Stimulated activated naive CD4-positive, alpha-beta T cell treated with Interleukin-2 at 50 U/mL for 16 hours (primary cell): ENCODE data around the gene NBPF8.
"Not testable (repeated sequence)": the region's sequence is repeated elsewhere in the genome, so short reads cannot be mapped to it uniquely, and the experiment has no call there.

Source experiments
- DNase-seq: peaks from one replicate; lab custom pipeline; 2025; lab: John Stamatoyannopoulos, UW

The NBPF8 gene, protein sequence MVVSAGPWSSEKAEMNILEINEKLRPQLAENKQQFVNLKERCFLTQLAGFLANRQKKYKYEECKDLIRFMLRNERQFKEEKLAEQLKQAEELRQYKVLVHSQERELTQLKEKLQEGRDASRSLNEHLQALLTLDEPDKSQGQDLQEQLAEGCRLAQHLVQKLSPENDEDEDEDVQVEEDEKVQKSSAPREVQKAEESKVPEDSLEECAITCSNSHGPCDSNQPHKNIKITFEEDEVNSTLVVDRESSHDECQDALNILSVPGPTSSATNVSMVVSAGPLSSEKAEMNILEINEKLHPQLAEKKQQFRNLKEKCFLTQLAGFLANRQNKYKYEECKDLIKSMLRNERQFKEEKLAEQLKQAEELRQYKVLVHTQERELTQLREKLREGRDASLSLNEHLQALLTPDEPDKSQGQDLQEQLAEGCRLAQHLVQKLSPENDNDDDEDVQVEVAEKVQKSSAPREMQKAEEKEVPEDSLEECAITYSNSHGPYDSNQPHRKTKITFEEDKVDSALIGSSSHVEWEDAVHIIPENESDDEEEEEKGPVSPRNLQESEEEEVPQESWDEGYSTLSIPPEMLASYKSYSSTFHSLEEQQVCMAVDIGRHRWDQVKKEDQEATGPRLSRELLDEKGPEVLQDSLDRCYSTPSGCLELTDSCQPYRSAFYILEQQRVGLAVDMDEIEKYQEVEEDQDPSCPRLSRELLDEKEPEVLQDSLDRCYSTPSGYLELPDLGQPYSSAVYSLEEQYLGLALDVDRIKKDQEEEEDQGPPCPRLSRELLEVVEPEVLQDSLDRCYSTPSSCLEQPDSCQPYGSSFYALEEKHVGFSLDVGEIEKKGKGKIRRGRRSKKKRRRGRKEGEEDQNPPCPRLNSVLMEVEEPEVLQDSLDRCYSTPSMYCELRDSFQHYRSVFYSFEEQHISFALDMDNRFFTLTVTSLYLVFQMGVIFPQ

DNA sequence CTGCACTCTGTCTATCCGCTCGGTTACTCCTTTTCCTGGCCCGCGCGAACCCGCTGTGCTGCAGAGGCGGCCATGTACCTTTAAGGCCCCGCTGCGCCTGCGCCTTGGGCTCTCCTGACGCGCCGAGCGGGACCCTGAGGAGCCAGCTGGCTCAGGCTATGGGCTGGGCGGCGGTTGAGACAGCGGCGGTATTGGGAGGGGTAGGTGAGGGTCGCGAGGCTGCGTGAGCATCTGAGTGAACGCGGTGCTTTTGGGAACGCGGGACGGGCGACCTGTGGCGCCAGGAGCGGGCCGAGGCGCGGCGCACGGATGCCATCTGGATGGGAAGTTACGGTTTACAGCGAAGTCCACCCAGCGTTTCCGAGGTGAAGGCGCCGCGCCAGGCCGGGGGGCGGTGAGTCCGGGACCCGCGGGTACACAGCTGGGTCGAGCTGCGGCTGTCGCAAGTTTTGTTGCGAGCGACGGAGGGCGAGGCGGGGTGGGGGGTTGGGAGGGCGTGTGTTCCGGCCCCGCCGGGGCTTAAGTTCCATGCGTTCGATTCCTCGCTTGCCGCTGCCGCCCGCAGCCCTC is at the start of gene NBPF8:
NBPF8 (plus strand) TSS at position 125 of the 570 bp plus-strand sequence. CDS start 21,488 bp downstream, outside the sequence.
- peak; percentile 59 for DNase-seq

DNA sequence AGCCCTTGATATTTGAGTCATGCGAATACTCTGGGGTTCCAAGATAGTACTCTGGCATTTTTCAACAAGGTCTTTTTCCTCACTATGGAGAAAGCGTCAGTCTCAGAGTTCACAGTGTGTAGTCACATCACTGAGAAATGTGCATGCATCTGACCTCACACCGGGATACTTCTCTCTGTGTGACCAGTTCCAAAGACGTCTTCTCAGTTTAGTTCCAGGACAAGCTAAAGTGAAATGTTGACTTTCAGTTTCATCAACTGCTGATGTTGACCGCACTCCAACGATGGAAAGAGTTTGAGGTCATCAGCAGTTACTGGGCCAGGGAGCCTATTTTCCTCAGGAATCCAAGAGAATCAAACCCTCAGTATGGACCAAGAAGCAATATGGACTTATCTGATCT is 47.1 kb upstream of the NBPF8 start:
- not testable (repeated sequence) for DNase-seq

- DNase-seq, result not testable (repeated sequence)
These were observed 28.2 kb upstream of the NBPF8 start for GRCh38 chr1:120386651-120387050.

DNA sequence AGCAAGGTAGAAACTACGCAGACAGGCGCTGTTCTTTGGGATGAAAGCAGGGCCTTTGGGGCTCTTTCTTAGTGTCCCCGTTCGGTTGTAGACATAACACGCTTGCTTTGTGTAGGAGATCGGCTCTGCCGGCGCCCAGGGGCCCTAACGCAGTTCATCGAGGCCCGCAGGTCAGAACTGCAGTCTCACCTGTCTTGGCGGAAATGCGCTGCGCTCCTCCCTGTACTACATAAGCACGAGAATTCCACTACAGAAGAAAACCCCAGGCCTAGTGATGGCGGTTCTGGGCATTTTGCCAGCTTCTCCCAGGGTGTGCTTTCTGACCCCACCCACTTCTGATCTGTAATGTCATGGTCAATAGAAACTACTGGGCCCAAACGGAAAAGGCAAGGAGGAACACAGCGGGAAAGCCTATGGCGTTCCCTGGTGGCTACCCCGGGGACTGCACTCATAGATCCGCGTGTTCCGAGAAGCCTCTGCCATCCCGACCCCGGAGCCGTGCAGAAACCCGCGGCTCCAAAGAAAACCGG is 26.2 kb upstream of the NBPF8 start:
- not testable (repeated sequence) for DNase-seq

DNA sequence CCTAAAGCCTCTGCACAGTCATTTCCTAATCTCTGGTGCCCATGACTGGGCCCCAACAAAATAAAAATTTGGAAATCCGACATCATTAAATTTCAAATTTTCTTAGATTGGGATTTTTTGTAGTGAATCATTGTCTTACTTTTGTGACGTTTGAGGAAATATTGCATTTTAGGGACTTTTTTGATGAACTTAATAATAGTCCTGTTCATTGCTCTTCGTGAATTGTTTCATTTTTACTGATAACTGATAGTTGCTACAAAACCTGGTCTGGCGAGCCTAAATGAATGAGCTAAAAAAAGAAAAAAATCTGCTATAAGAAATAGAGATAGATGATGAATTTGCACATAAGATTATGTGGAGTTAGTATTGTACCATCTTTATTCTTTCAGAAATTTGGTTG is 23.5 kb upstream of the NBPF8 start:
- DNase-seq, result not testable (repeated sequence)

DNA sequence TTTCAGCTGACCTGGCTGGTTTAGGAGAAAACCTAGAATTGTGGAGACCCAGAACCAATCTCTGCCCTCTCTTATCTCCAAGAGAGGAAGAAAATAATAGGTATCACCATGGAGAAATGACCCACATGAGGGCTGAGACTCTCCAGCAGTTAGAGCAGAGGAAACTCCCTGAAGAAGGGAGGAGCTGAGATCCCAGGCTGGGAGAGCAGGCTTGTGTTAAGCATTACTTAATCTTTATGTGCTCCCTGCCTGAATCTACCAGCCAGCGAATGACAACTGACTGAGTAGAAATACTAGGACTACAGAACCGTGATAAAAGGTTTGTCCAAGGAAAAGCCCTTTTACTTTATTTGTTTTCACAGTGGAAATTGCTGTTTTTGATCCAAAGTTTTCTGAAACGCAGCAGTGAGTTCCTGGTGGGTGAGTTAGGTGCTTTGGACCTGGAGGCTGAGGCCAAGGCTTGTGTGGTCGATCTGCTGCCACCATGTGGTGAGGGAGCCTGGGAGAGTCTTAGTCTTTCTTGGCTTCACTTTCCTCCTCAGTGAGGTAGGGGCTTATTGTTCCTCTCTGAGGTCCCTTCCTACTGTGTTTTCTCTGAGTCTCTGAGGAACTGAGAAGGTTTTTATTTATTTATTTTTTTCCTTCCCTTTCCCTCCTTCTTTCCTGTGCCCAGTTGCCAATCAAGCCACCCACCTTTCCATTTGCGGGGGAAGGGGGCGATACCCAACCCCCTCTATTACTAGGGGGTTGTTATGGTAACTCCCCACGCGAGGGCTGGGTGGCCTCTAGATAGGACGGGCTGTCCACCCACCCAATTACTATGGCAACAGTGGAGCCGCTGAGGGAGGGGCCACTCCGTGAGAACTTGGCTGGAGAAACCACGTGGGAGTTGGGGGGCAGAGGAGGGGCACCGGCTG is 21.3 kb upstream of the NBPF8 start:
- DNase-seq, result not testable (repeated sequence)

DNA sequence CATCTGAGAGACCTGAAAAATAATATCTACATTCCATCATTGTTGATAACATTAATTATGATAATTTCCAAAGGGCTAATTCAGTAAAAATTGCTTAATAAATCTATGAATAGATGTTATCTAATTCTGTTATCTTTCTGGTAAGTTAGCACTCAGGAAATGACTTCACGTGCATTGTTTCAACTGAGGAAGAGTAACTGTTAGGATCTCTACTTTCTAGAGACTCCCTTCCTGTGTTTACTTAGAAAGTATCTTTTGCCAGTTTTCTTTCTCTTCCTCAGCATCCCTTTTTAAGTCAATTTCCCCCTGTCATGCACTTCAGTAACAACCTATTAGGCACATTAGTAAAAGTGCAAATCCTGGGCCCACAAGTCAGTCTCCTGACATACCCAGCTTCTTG is 9.5 kb upstream of the NBPF8 start:
- not testable (repeated sequence) for DNase-seq

DNA sequence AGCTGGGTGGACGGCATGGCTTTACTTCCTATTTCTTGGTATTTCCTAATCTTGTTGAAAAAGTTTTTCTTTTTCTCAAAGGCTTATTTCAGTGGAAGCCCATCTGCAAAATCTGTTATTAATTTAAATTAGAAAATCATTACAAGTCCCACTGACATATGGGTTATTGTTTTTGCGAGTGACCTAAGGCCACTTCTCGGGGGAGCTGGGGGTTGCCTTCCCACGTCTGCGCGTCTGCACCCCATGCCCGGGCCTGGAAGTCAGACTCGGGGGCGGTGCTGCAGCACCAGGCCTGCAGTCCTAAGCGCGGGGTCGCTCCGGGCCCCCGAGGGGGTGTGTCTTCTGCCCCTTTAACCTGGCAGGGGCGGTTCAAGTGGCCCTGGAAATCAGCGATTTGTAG is 384 bp upstream of the NBPF8 start:
- not testable (repeated sequence) for DNase-seq

DNA sequence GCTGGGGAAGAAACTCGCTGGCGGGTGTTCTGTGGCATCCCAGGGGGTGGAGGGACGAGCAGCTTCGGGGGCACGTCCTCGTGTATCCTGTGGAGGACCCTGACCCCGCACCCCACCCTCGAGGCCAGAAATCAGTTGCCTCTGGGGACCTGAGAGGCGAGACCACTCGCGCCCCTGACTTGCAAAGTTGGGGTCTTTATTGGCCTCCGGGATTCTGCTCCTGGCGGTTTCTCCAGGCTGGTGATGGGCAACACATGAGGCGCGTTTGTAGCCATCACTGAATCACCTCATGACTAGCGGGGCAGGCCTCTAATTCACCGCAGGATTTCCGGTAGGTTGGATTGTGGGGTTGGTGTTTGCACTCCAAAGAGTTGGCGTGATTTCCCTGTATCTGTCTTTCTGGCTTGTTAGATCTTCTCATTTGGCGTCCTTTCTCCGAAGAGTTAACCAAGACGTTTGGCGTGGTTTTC is 692 bp downstream of the NBPF8 start:
- DNase-seq, result not testable (repeated sequence)

DNA sequence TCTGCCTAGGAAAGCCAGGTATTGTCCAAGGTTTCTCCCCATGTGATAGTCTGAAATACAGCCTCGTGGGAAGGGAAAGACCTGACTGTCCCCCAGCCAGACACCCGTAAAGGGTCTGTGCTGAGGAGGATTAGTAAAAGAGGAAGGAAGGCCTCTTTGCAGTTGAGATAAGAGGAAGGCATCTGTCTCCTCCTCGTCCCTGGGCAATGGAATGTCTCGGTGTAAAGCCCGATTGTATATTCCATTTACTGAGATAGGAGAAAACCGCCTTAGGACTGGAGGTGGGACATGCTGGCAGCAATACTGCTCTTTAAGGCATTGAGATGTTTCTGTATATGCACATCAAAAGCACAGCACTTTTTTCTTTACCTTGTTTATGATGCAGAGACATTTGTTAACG is 10.2 kb downstream of the NBPF8 start:
- not testable (repeated sequence) for DNase-seq

- DNase-seq, result not testable (repeated sequence)
These were observed 16.8 kb downstream of the NBPF8 start for GRCh38 chr1:120431626-120432025.

GRCh38 chr1:120433831-120434230 is 19.0 kb downstream of the NBPF8 start:
- not testable (repeated sequence) for DNase-seq

DNA sequence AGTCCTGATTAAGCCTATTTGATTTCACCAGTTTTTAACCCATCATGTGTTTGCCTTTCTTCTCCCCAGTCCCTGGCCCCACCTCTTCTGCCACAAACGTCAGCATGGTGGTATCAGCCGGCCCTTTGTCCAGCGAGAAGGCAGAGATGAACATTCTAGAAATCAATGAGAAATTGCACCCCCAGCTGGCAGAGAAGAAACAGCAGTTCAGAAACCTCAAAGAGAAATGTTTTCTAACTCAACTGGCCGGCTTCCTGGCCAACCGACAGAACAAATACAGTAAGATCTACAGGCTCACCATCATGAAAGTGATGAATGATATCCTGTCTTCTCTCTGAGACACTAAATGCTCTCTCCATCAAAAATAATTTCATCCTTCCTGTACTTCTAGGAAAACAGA is 34.3 kb downstream of the NBPF8 start:
- not testable (repeated sequence) for DNase-seq
